SK-N-MC (cell line): ENCODE data around the gene CRTC3.

Source experiments
- DNase-seq: peaks from one replicate; pipeline ENCODE4 v3.0.0-alpha.2; 2011; ENCODE audit warnings: low read depth, low spot score
- H3K27ac ChIP-seq: fragments of 200-600 bp; sonication (generic); 2 replicates; pipeline ENCODE4 v1.5.1; 2016; ENCODE audit warnings: mixed run types
- H3K36me3 ChIP-seq: fragments of 200-600 bp; sonication (generic); 2 replicates; pipeline ENCODE4 v1.6.1; 2017; ENCODE audit warnings: antibody characterized with exemption, low read length, mixed read lengths; ENCODE audit not compliant: insufficient read depth
- H3K4me3 ChIP-seq: fragments of 200-600 bp; sonication (generic); 2 replicates; pipeline ENCODE4 v1.5.1; 2016
- H3K9ac ChIP-seq: fragments of 200-600 bp; sonication (generic); 2 replicates; pipeline ENCODE4 v1.8.0; 2017; ENCODE audit warnings: mixed run types, mixed read lengths; ENCODE audit not compliant: insufficient read length
- H3K9me3 ChIP-seq: fragments of 200-600 bp; sonication (generic); 2 replicates; pipeline ENCODE4 v1.6.1; 2017; ENCODE audit warnings: low read depth, mild to moderate bottlenecking, antibody characterized with exemption, low read length, moderate library complexity, mixed read lengths
- EZH2 ChIP-seq: fragments of 200-600 bp; sonication (generic); IDR thresholded peaks from one replicate; pipeline ENCODE4 v1.6.1; 2017; ENCODE audit warnings: antibody characterized with exemption
- FOXP2 ChIP-seq: optimal IDR thresholded peaks from 2 replicates; pipeline ENCODE3; 2011; ENCODE audit warnings: mild to moderate bottlenecking, moderate library complexity; ENCODE audit not compliant: insufficient read depth; ENCODE audit errors: extremely low read length, control extremely low read depth
- POLR2AphosphoS5 ChIP-seq: IDR thresholded peaks from 2 replicates; pipeline ENCODE4 v1.6.1; 2012; ENCODE audit warnings: mild to moderate bottlenecking, low read depth, low read length, borderline replicate concordance

The CRTC3 gene

GRCh38 chr15:90579213-90579612 is 49.5 kb downstream of the CRTC3 start:
- H3K36me3 ChIP-seq: no peaks in the 10 kb centered on the region
- H3K27ac ChIP-seq: 0 out of 2 replicates have a peak overlapping the region, but pooled peaks have one; percentile 2
- no peaks in the 10 kb centered on the region for H3K9me3 ChIP-seq
- no peak for DNase-seq
- H3K4me3 ChIP-seq: no peak overlapping the region
- TF ChIP-seq EZH2: no peak
- no peak overlapping the region for H3K9ac ChIP-seq

GRCh38 chr15:90580099-90580498 is 50.4 kb downstream of the CRTC3 start:
- H3K36me3 ChIP-seq: no peaks in the 10 kb centered on the region
- no peak for TF ChIP-seq EZH2
- no peak for TF ChIP-seq FOXP2
- no peak for TF ChIP-seq POLR2AphosphoS5
- peak overlapping the region; percentile 19 for H3K9ac ChIP-seq
- peak overlapping the region; percentile 55 for H3K27ac ChIP-seq
- H3K9me3 ChIP-seq: no peaks in the 10 kb centered on the region
- no peak for DNase-seq
- no peak overlapping the region for H3K4me3 ChIP-seq

GRCh38 chr15:90580541-90580940 is 50.8 kb downstream of the CRTC3 start:
- TF ChIP-seq EZH2 (no peak), POLR2AphosphoS5 (no peak), FOXP2 (no peak)
- H3K9me3 ChIP-seq: no peaks in the 10 kb centered on the region
- H3K4me3 ChIP-seq: no peak overlapping the region
- no peak for DNase-seq
- no peaks in the 10 kb centered on the region for H3K36me3 ChIP-seq
- peak overlapping the region; percentile 99 for H3K27ac ChIP-seq
- no peak overlapping the region for H3K9ac ChIP-seq

GRCh38 chr15:90580946-90581345 is 51.2 kb downstream of the CRTC3 start:
- no peaks in the 10 kb centered on the region for H3K36me3 ChIP-seq
- H3K9ac ChIP-seq: peak overlapping the region; percentile 71
- no peak for DNase-seq
- peak overlapping the region; percentile 99 for H3K27ac ChIP-seq
- no peak overlapping the region for H3K4me3 ChIP-seq
- H3K9me3 ChIP-seq: no peaks in the 10 kb centered on the region
- no peak for TF ChIP-seq POLR2AphosphoS5
- no peak for TF ChIP-seq FOXP2
- no peak for TF ChIP-seq EZH2

GRCh38 chr15:90581771-90582352 is 52.1 kb downstream of the CRTC3 start:
- no peaks in the 10 kb centered on the region for H3K36me3 ChIP-seq
- no peak for TF ChIP-seq POLR2AphosphoS5
- no peak for TF ChIP-seq FOXP2
- TF ChIP-seq EZH2: no peak
- H3K4me3 ChIP-seq: peak overlapping the region; percentile 71
- no peak for DNase-seq
- H3K27ac ChIP-seq: peak overlapping the region; percentile 99
- no peaks in the 10 kb centered on the region for H3K9me3 ChIP-seq
- H3K9ac ChIP-seq: peak overlapping the region; percentile 71

GRCh38 chr15:90582553-90582952 is 52.8 kb downstream of the CRTC3 start:
- DNase-seq: peak; percentile 97
- TF ChIP-seq POLR2AphosphoS5 (peak; percentile 37; the same call in 1 of the 2 replicates), EZH2 (no peak), FOXP2 (peak; percentile 96)
- Histone ChIP-seq H3K9me3 (no peaks in the 10 kb centered on the region), H3K9ac (peak overlapping the region; percentile 71), H3K27ac (peak overlapping the region; percentile 99), H3K4me3 (peak overlapping the region; percentile 71), H3K36me3 (no peaks in the 10 kb centered on the region)

- Histone ChIP-seq H3K9me3 (no peaks in the 10 kb centered on the region), H3K27ac (peak overlapping the region; percentile 99), H3K9ac (peak overlapping the region; percentile 50), H3K36me3 (no peaks in the 10 kb centered on the region), H3K4me3 (peak overlapping the region; percentile 12; the same call in 1 of the 2 replicates)
- TF ChIP-seq EZH2: no peak
- no peak for TF ChIP-seq FOXP2
- no peak for TF ChIP-seq POLR2AphosphoS5
- no peak for DNase-seq
Measured at GRCh38 chr15:90583471-90584252, 53.9 kb downstream of the CRTC3 start.

- Histone ChIP-seq H3K27ac (no peak overlapping the region), H3K9me3 (no peaks in the 10 kb centered on the region), H3K36me3 (no peaks in the 10 kb centered on the region), H3K4me3 (no peak overlapping the region), H3K9ac (no peak overlapping the region)
- TF ChIP-seq POLR2AphosphoS5 (no peak), EZH2 (no peak), FOXP2 (no peak)
- DNase-seq: no peak
Measured at GRCh38 chr15:90584841-90585240, 55.1 kb downstream of the CRTC3 start.
